ENCODE results near the gene PPP1R1C. TPM values are rescaled to one million over a fixed set of nuclear protein-coding genes. Genes with fewer than 3 reads are reported as not detected.

PPP1R1C gene
- total RNA-seq, 1 experiment from 2014 or later = 2.8 TPM

- H3K27ac Mint-ChIP-seq (ENCODE audit: unreplicated experiment) = no peak overlapping the region
- Histone ChIP-seq H3K4me3 (ENCODE audit: low read depth, low read length) (no peak overlapping the region), H3K27me3 (replicated peaks; ENCODE audit: control insufficient read depth, insufficient read depth, low read length) (no peaks in the 10 kb centered on the region), H3K9me3 (no peaks in the 10 kb centered on the region), H3K36me3 (ENCODE audit: control insufficient read depth, insufficient read depth, low read length) (no peaks in the 10 kb centered on the region), H3K4me1 (no peaks in the 10 kb centered on the region)
- TF ChIP-seq CTCF (IDR thresholded peaks at IDR 0.05; ENCODE audit: insufficient read depth in 1 of 2, low read depth in 1 of 2, low read length in 1 of 2, severe bottlenecking in 1 of 2, unreplicated experiment in 1 of 2) = no peak
- no peaks in the 10 kb centered on the region for H3K36me3 Mint-ChIP-seq (ENCODE audit: insufficient read depth, unreplicated experiment)
- intact Hi-C loops (cut with micrococcal nuclease; ENCODE audit: unreplicated experiment) = no loop called here
- H3K27me3 Mint-ChIP-seq (ENCODE audit: insufficient read depth, unreplicated experiment) = peaks cover 2% of the 10 kb centered on the region
- CTCF ChIA-PET = no interaction called here
- no peaks in the 10 kb centered on the region for H3K9me3 Mint-ChIP-seq (ENCODE audit: unreplicated experiment)
- POLR2A ChIA-PET = no interaction called here
- BruUV-seq (replicated peaks) = no TSS peak
- no peaks in the 10 kb centered on the region for H3K4me1 Mint-ChIP-seq (ENCODE audit: low read depth, unreplicated experiment)
- H3K4me3 Mint-ChIP-seq (ENCODE audit: unreplicated experiment) = no peak overlapping the region
- DNase-seq = no peak
These were observed 62.4 kb downstream of the PPP1R1C start for GRCh38 chr2:182048088-182048487.

DNA sequence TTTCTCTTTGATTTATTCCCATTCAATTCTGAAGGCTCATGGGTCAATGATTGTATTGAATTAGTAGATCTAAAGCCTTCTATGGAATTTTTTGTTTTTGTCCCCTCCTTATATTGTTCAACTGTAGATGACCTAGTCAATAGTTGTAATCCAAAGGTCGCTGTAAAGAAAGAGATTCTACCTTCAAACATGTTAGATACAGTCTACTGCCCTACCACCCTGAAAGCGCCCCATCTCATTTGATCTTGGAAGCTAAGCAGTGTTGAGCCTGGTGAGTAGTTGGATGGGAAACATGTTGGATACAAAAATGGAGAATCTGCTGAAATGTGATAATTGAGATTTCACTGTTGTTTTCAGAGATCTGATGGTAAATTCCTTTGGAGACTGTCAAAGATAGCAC lies 63.0 kb downstream of the PPP1R1C start:
- H3K4me1 Mint-ChIP-seq (ENCODE audit: low read depth, unreplicated experiment) = no peaks in the 10 kb centered on the region

DNA sequence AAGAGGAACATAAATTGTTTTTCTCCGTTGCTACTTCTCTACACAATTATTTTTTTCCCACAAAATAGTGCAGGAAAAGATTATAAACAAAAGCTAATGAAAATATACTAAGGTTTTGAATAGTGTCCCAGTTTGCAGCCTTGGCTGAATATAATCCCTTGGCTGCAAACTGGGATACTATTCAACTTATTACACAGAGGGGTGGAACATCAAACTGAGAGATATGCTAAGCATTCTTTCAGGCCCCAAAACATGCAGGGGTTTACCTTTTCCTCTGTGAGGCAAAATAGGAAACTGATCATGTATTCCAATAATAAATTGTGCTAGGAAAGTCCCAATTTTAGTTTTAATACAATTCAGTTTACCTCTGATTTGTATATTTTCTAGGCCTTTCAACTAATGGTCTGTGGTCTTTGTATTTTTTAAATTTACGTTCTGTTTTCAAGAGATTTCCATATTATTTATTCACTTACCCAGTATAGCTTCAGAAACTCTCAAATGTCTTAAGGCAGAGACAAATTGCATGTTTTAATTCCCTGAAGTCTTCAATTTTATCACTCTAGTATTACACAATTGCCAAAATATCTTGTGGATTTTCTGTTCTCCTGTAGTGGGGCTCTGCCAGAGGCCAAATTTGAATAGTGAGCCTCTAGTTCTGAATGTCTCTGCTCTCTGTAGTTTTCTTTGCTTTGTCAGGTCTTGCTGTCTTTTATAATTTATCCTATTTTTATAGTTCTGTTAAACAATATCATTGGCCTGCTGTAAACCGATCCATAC lies 63.9 kb downstream of the PPP1R1C start:
- TF ChIP-seq CTCF (IDR thresholded peaks at IDR 0.05; ENCODE audit: insufficient read depth in 1 of 2, low read depth in 1 of 2, low read length in 1 of 2, severe bottlenecking in 1 of 2, unreplicated experiment in 1 of 2) = no peak
- ChIA-PET CTCF (interaction anchor here (0.7 kb wide), 1 partner anchor 76 kb away, joined by 4 read pairs; no protein-coding TSS in a partner anchor), POLR2A (no interaction called here)
- intact Hi-C loops (cut with micrococcal nuclease; ENCODE audit: unreplicated experiment) = no loop called here
- DNase-seq = no peak
- Histone ChIP-seq H3K9me3 (no peaks in the 10 kb centered on the region), H3K4me1 (no peaks in the 10 kb centered on the region), H3K36me3 (ENCODE audit: control insufficient read depth, insufficient read depth, low read length) (no peaks in the 10 kb centered on the region), H3K27me3 (replicated peaks; ENCODE audit: control insufficient read depth, insufficient read depth, low read length) (no peaks in the 10 kb centered on the region), H3K4me3 (ENCODE audit: low read depth, low read length) (no peak overlapping the region)
- no peaks in the 10 kb centered on the region for H3K9me3 Mint-ChIP-seq (ENCODE audit: unreplicated experiment)
- H3K27me3 Mint-ChIP-seq (ENCODE audit: insufficient read depth, unreplicated experiment) = peaks cover 2% of the 10 kb centered on the region
- no peak overlapping the region for H3K27ac Mint-ChIP-seq (ENCODE audit: unreplicated experiment)
- H3K36me3 Mint-ChIP-seq (ENCODE audit: insufficient read depth, unreplicated experiment) = no peaks in the 10 kb centered on the region
- no peaks in the 10 kb centered on the region for H3K4me1 Mint-ChIP-seq (ENCODE audit: low read depth, unreplicated experiment)
- no TSS peak for BruUV-seq (replicated peaks)
- no peak overlapping the region for H3K4me3 Mint-ChIP-seq (ENCODE audit: unreplicated experiment)

More for the DNA sequence above, 63.0 kb downstream of the PPP1R1C start:
- ChIA-PET CTCF (no interaction called here), POLR2A (no interaction called here)
- Histone ChIP-seq H3K9me3 (no peaks in the 10 kb centered on the region), H3K27me3 (replicated peaks; ENCODE audit: control insufficient read depth, insufficient read depth, low read length) (no peaks in the 10 kb centered on the region), H3K4me1 (no peaks in the 10 kb centered on the region), H3K4me3 (ENCODE audit: low read depth, low read length) (no peak overlapping the region), H3K36me3 (ENCODE audit: control insufficient read depth, insufficient read depth, low read length) (no peaks in the 10 kb centered on the region)
- TF ChIP-seq CTCF (IDR thresholded peaks at IDR 0.05; ENCODE audit: insufficient read depth in 1 of 2, low read depth in 1 of 2, low read length in 1 of 2, severe bottlenecking in 1 of 2, unreplicated experiment in 1 of 2) = no peak
- DNase-seq = no peak
- BruUV-seq (replicated peaks) = no TSS peak
- no peak overlapping the region for H3K4me3 Mint-ChIP-seq (ENCODE audit: unreplicated experiment)
- H3K36me3 Mint-ChIP-seq (ENCODE audit: insufficient read depth, unreplicated experiment) = no peaks in the 10 kb centered on the region
- intact Hi-C loops (cut with micrococcal nuclease; ENCODE audit: unreplicated experiment) = no loop called here
- no peaks in the 10 kb centered on the region for H3K9me3 Mint-ChIP-seq (ENCODE audit: unreplicated experiment)
- H3K27me3 Mint-ChIP-seq (ENCODE audit: insufficient read depth, unreplicated experiment) = peaks cover 2% of the 10 kb centered on the region
- H3K27ac Mint-ChIP-seq (ENCODE audit: unreplicated experiment) = no peak overlapping the region

Data from Caco-2 (cell line).